GM18868 (cell line): ENCODE results near the gene NDUFB6.
"Not testable (repeated sequence)": the region's sequence is repeated elsewhere in the genome, so short reads cannot be mapped to it uniquely, and the experiment has no call there.

ENCODE experiments used
- ATAC-seq: cut with Tn5 transposase; IDR thresholded peaks from one replicate; pipeline ENCODE4 v1.9.1; 2021; ENCODE audit warnings: mild to moderate bottlenecking, moderate library complexity; ENCODE audit not compliant: unreplicated experiment

The NDUFB6 gene

GRCh38 chr9:32571969-32572899 is 725 bp downstream of the NDUFB6 start:
- ATAC-seq = peak; percentile 89

GRCh38 chr9:32570262-32570661 is 2.7 kb downstream of the NDUFB6 start:
- ATAC-seq = no peak

- ATAC-seq = no peak
Observed at GRCh38 chr9:32566770-32567169, 6.2 kb downstream of the NDUFB6 start.

GRCh38 chr9:32565967-32566366 is 7.0 kb downstream of the NDUFB6 start:
- ATAC-seq = no peak

DNA sequence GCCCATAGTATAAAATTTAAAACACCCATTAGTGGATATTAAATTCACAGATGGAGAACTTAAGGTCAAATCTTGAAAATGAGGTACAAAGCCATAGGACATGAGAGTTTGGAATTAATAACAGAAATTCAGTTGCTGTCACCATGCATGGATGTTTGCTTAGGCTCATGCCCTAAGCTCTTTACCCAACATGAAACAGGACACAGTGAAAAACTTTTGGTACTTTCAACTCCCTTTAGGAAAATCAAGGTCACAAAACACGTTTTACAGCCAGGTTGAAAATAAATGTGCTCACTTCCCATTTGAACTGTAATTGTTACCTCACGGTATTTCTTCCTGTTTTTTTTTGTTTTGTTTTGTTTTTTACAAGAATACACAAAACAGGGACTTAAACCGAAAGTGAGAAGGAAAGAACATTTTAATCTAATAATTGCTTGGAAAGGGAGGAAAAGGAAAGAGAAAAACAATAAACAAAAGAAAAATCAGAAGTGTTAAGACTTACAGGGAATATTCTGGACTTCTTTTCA is 14.5 kb downstream of the NDUFB6 start:
- ATAC-seq = no peak

DNA sequence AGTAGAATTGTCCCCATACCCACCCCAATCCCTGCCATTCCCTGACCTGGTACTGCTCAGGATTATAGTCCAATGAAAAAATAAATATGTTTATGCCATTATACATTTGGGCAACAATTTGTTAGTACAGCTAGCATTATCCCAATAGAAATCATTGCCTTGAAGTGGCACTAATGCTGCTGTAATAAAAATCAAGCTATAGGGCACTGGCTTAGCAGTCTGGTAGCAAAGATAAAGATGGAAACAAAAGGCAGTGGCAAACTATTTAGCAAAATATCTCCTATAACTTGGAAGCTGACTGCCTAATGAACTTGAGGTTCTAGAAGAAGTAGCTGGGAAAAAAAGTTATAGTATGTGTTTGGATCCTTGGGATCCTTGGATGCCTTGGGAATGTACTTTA is 18.4 kb downstream of the NDUFB6 start:
- ATAC-seq = no peak

DNA sequence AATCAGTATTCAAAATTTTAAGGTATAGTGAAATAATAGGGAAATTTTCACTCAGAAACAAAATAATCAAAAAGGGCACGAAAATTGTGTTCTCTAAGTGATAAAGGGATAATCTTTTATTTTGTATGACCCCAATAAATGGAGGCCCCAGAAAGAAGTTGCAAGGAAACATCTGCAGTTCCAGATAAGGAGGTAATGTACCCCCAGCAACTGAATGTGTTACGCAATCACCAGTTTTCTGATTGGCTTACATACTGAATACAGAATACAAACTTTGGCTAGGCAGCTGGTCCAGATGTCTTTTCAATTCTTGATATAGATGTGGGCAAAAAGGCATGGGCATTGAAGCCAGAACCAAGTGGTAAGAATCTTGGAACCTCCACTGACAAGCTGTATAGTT is 18.9 kb downstream of the NDUFB6 start:
- ATAC-seq = no peak

- peak; percentile 75 for ATAC-seq
Observed at GRCh38 chr9:32552172-32552872, 20.6 kb downstream of the NDUFB6 start, which contains the start of the genes SMIM27 and TOPORS. TSS of gene SMIM27 (plus strand) at chr9:32552327. CDS start at chr9:32552435, 108 bp downstream. TSS of gene TOPORS (minus strand) at chr9:32552586. CDS start at chr9:32552436, 150 bp downstream.

DNA sequence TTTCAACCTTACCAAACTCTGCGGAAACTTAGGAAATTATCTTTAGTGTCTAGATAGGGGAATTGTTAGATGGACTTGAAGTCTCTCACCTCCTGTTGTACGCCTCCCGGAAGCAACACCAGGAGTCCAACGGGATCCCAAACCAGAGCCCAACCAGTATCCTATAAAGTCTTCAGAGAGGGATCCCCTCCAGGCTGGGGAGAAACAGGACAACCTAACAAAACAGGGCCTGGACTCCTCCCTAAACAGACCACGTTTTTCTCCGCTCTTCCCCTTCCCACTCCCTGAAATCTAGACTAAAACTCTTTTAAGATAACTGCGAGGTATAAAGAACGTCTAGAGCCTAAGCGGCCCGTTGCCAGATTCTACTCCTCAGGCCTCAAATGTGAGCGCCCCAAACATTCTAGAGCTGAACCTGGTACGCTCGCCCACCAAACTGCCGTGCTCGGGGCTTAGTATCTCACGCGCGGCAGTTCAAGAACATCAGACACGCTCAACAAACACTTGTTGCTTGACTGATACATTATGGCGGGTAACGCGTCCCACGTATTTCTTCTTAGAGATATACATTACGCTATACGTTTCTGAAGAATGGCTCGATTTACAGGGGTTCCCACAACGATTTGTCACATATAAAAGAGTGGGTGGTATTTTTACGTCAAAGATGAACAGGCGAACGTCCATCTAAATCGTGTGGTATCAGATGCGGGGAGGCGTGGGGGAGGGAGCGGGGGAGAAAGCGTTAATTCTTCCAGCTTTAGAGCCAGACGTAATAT is 21.5 kb downstream of the NDUFB6 start:
- ATAC-seq = no peak

DNA sequence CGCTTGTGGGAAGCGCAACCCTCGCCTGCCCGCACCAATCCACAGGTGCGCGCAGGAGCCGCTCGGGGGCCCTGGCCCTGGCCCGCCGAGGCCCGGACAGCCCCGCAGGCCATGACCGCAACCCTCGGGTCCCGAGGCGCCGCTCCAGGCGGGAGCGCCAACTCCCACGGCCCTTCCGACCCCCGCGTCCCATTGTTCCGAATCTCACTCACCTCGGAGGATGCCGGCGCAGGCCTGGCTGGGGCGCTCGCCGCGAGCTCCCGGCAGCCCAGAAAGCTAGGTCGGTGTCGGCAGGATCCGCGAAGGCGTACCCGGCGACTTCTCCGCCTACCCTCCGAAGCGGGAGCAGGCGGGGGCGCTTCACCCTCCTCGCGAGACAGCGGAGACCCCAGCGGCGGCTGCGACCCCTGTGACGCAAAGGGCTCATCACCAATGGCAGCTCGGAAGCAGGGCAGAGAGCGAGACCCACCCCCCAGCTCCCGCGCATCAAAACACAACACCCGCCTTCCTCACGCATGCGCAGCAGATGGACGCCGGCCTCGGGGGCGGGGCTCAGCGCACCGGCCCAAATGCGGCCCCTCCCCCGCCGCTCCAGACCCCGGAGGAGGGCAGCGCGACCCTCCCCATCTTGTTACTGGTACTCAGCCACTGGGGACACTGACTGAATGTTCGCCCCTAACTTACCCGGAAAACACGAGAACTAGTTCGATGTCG is 22.2 kb downstream of the NDUFB6 start:
- peak; percentile 69 for ATAC-seq

GRCh38 chr9:32550150-32550561 is 22.8 kb downstream of the NDUFB6 start:
- ATAC-seq = no peak

- not testable (repeated sequence) for ATAC-seq
Observed at GRCh38 chr9:32548213-32548612, 24.7 kb downstream of the NDUFB6 start.

DNA sequence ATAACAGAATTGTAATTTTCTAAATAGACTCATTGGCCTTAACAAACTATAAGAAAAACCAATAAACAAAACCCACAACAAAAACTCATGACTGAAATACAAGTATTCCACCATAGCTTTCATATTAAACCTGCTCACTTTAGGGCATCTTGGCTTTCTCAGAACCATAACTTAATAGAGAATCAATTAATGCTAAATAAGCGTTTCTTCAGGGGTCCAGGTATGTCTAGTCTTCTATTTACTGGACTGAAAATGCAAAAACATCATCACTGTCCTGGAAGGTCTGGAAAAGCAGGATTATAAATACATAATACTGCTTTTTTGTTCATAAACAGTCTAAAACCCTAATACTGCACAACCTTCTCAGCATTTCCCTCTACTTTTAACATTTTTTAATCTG is 27.1 kb downstream of the NDUFB6 start:
- ATAC-seq = no peak

DNA sequence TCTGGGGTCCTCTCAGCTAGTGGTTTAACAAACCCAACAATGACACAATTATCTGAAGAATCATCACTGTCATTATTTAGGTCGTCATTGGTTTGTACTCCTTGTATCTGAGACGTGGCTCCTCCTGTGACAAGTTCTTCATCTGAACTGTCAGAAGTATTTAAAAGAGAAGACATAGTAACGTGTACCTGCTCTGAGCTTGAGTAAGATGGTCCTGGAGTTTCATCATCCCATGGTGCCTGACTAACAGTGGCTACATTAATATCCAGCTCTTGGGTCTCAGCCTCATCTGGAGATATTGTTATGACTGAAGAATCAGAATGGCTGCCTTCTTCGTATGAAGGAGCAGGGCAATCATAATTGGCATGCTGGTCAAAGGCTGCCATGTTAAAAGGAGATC is 29.9 kb downstream of the NDUFB6 start:
- ATAC-seq = no peak

DNA sequence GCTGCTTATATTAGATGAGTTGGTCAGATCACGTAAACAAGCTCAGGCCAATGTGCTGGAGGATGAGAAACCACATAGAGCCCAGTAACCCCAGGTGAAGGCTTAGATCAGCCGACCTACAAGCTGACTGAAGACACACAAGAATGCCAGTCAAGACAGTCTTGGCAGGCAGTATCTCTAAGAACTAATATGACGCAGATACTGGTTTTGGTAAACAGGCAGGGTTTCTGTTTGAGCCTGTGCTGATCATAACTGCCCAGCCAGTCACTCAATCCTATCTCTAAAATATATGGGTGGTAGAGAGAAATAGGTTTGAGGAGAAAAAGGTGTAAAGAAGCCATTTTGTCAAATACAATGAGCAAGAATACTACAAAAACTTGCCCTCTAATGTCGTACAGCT is 39.1 kb downstream of the NDUFB6 start:
- no peak for ATAC-seq

DNA sequence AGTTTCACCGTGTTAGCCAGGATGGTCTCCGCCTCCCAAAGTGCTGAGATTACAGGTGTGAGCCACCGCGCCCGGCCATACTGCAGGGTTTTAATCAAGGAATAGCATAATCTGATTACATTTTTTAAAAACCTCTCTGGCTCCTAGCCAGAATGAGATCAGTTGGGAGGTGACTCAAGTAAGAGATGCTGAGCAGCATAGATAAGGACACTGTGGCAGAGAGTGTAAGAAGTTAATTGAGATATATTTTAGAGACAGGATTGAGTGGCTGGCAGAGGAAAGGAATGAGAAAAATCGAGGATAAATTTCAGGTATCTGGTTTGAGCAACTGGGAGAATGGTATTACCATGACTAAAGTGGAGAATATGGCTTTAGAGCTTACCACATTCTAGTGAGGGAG is 39.6 kb downstream of the NDUFB6 start:
- no peak for ATAC-seq

DNA sequence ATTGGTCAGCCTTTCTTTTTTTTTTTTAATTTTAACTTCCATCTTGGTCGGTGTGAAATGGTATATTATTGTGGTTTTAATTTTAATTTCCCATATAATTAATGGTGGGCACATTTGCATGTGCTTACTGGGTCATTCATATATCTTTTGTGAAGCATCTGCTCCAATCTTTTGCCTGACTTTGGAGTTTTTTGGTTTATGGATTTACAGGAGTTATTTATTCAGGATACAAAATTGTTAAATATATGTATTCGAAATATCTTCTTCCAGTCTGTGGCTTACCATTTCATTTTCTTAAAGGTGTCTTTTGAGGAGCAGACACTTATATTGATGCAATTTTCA is 46.3 kb downstream of the NDUFB6 start:
- ATAC-seq = no peak

DNA sequence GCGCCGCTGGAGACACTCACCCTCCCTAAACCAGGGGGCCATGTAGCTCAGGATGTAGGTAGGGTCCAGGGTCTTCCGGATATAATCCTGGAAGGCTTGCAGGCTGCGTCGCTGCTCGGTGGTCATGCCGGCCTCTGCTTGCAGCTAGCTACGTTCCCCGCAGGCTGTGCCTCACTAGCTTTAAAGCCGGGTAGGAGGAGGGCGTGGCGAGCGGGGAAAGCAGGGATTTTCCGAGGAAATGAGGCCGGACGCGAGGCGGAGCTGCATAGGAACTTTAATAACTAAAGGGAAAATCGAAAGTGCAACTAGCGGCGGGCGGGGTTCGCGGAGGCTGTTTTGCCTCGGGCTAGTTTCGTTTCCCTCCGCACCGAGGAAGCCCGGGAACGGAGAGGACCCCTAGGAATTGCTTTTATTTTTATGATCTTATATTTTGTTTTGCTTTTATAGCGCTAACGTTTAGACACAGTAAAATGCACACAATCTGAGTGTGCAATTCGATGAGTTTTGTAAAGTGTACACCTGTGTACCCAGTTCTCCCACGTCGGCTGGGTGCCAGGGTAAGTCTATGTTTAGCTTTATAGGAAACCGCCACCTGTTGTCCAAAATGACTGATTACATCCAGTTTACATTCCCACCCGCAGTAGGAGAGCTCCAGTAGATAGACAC is 46.8 kb downstream of the NDUFB6 start, which contains the start of gene RIGI:
Gene RIGI, minus strand, starts transcription at position 156 of the 666 bp plus-strand sequence. Its CDS starts 30 bp downstream, at position 126.
- peak; percentile 75 for ATAC-seq

DNA sequence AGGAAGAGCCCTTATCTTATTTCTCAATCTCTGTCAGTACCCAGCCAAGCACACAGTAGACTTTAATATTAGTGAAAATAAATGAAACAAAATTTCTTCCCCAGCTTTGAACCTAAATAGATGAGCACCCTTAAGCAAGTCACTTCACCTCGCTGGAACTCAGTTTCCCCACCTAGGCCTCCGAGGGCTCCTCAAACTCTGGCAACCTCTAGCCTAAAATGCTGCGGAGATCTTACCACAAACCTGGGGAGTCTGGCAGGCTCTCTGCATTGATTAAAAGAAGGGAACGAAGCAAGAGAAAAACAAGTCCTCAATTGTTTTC is 47.3 kb downstream of the NDUFB6 start:
- peak; percentile 26 for ATAC-seq
